AG04450 (cell line): Measurements from ENCODE around the gene ITIH4. TPM values are rescaled to one million over a fixed set of nuclear protein-coding genes. Genes with fewer than 3 reads are reported as not detected.

Experiments
- CTCF ChIA-PET: fragments of 300-600, 350-600 bp; formaldehyde crosslinking; extraction: SDS; loops from one replicate; lab custom pipeline; 2022; ENCODE audit warnings: antibody characterized with exemption, inconsistent platforms; lab: Charles Lee
- POLR2A ChIA-PET: fragments of 350-600 bp; formaldehyde crosslinking; extraction: SDS; loops from one replicate; lab custom pipeline; 2021; ENCODE audit warnings: antibody characterized with exemption, inconsistent platforms; lab: Yijun Ruan, JAX
- DNase-seq: peaks from one replicate; pipeline ENCODE4 v3.0.0-alpha.2; 2011; ENCODE audit warnings: low read depth, low spot score
- H3K27ac ChIP-seq: one replicate; pipeline ENCODE4 v1.5.1; 2012; ENCODE audit warnings: low read depth, low read length, control low read depth
- H3K27me3 ChIP-seq: one replicate; pipeline ENCODE4 v1.6.0; 2012; ENCODE audit warnings: low read length; ENCODE audit not compliant: control insufficient read depth, insufficient read depth
- H3K4me3 ChIP-seq: 2 replicates; pipeline ENCODE4 v1.5.1; 2011; ENCODE audit warnings: mild to moderate bottlenecking, low read depth, low read length, control low read depth
- H3K9me3 ChIP-seq: 2 replicates; pipeline ENCODE4 v1.5.1; 2012; ENCODE audit warnings: low read length; ENCODE audit not compliant: control insufficient read depth, insufficient read depth
- polyA plus RNA-seq: library from polyadenylated mRNA; depleted of rRNA; stranded (reverse); fragments of >200 nt; gene quantifications from 2 replicates; pipeline ENCODE4 v1.2.3, GENCODE V29; 2011
- TF ChIP-seq, protein P1 (sequence below): IDR thresholded peaks from 2 replicates; pipeline ENCODE4 v1.5.1; 2011; ENCODE audit warnings: low read depth, low read length, control low read depth, inconsistent platforms

ITIH4 gene
- polyA plus RNA-seq, 1 experiment: 0.64 TPM

DNA sequence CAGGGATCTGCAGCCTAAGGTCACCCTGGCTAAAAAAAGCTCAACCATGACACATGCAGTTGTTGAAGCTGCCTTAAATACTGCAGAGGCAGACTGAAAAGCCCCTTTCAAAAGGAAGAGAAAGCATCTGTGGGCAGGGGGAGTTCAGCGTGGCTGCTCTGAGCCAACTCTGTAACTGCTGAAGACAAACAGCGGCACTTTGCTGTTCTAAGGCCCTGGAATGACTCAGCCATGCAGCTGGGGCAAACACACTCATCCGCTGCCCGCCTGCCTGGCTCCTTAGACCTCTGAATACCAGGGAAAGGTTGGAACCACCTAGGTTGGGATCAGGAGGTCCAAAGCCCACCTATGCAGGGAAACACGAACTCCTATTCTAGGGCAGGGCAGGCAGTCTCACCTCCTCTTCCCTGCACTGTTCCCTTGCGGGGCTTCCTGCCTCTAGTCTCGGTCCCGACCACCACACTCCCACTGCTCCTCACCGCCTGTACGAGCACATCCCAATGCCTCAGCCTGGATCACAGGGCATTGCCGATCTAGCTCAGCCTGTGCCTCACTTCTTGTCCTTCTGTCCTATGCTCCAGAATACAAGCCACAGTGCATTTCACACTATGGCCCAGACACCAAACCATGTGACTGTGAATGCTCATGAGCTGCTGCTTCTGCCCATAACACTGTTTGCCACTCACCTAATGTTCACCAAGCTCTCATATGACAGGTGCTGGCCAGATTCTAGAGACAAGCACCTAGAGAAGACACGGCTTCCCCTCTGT lies 10.9 kb upstream of the ITIH4 start:
- ChIA-PET POLR2A (interaction anchor here (0.7 kb wide), 1 partner anchor 11 kb away, joined by 3 read pairs; no protein-coding TSS in a partner anchor), CTCF (no interaction called here)
- DNase-seq: no peak
- TF ChIP-seq, protein P1, sequence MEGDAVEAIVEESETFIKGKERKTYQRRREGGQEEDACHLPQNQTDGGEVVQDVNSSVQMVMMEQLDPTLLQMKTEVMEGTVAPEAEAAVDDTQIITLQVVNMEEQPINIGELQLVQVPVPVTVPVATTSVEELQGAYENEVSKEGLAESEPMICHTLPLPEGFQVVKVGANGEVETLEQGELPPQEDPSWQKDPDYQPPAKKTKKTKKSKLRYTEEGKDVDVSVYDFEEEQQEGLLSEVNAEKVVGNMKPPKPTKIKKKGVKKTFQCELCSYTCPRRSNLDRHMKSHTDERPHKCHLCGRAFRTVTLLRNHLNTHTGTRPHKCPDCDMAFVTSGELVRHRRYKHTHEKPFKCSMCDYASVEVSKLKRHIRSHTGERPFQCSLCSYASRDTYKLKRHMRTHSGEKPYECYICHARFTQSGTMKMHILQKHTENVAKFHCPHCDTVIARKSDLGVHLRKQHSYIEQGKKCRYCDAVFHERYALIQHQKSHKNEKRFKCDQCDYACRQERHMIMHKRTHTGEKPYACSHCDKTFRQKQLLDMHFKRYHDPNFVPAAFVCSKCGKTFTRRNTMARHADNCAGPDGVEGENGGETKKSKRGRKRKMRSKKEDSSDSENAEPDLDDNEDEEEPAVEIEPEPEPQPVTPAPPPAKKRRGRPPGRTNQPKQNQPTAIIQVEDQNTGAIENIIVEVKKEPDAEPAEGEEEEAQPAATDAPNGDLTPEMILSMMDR: no peak
- Histone ChIP-seq H3K4me3 (no peak overlapping the region), H3K27ac (no peak overlapping the region), H3K9me3 (no peaks in the 10 kb centered on the region), H3K27me3 (no peaks in the 10 kb centered on the region)

DNA sequence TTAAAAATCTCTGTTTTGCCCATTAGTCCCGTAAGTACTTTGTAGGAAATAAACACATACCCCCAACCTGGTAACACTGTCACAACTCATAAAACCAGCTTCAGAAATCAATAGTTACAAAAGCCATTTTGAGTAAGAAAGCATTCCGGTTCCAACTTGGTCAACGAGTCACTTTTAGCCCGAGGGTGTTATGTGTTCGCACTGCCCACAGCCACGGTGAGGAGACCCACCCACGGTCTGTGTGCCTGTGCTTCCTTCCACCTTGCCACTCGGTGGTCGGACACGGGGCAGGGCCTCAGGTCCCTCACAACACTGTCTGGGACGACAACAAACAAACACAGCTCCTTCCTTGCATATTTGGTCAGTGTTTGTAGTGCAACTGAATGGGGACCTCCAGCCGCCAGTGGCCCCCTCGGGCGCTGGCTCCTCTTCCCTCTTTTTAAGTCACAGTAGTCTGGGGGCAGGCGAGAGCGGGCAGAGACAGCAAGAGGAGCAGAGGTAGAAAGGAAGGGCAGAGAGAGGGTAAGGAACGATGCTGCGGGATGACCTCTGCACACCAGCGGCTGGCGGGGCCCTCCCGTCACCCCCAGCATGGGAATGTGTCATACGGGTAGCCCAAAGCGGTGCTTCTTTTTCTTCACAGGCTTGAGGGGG lies 9.5 kb upstream of the ITIH4 start:
- ChIA-PET CTCF (interaction anchor here (1.4 kb wide), 1 partner anchor 19 kb away, joined by 3 read pairs; no protein-coding TSS in a partner anchor), POLR2A (no interaction called here)
- TF ChIP-seq, protein P1: no peak
- no peaks in the 10 kb centered on the region for H3K27me3 ChIP-seq
- H3K9me3 ChIP-seq: no peaks in the 10 kb centered on the region
- no peak for DNase-seq
- H3K4me3 ChIP-seq: no peak overlapping the region
- no peak overlapping the region for H3K27ac ChIP-seq

DNA sequence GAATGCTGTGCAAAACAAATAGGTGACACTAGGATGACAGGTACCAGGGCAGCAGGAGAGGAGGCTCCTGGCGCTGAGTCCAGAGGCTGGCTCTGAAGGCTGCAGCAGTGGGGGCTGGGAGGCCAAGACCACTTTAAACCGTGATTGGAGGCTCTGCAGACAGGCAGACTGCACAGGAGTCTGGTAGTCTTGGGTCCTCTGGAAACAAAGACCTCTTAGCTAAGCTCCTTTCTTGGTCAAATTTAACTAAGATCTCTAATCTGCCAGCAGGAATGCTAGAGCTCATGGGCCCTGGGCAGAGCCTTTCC lies 8.8 kb upstream of the ITIH4 start:
- CTCF ChIA-PET: interaction anchor here (1.4 kb wide), 1 partner anchor 19 kb away, joined by 3 read pairs; no protein-coding TSS in a partner anchor
- POLR2A ChIA-PET: no interaction called here

DNA sequence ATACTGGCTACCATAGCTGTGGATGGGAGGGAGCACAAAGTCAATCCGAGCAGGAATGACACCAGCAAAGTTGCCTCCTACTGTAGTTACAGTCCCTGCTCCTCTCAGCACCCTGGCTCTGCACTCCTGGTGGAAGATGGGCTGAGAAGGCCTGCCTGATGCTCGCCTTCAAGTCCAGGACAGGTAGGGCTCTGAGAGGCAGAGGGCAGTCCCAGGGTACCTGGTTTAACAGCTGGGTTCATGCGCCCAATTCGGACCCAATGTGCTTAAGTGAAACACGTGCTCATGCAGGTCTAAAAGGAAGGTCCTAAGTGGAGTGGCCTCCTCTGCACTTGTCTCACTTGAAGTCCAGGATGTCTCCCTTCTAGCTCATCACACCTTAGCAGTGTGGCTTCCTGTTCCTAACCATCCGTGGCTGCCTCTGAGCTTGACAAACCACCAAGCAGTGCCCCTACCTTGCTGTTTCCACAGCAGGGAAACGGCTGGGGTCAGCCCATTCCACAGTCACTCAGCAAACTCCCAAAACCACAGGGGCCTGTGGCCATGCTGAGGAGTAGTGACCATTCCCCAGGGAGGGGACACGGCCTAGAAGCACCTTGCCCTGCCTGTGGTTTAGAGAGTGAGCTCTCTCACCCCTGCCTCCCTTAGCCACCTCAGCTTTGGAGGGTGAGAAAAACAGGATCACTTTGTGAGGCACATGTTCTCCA lies 8.2 kb upstream of the ITIH4 start:
- no peak for DNase-seq
- no peak overlapping the region for H3K27ac ChIP-seq
- ChIA-PET POLR2A (no interaction called here), CTCF (interaction anchor here (1.4 kb wide), 1 partner anchor 18 kb away, joined by 3 read pairs; no protein-coding TSS in a partner anchor)
- H3K9me3 ChIP-seq: no peaks in the 10 kb centered on the region
- no peak overlapping the region for H3K4me3 ChIP-seq
- no peaks in the 10 kb centered on the region for H3K27me3 ChIP-seq
- TF ChIP-seq, protein P1: no peak

More for the DNA sequence above, 8.8 kb upstream of the ITIH4 start:
- Histone ChIP-seq H3K27ac (no peak overlapping the region), H3K4me3 (no peak overlapping the region), H3K9me3 (no peaks in the 10 kb centered on the region), H3K27me3 (no peaks in the 10 kb centered on the region)
- TF ChIP-seq, protein P1: no peak
- no peak for DNase-seq
